Stimulated activated naive CD8-positive, alpha-beta T cell treated with anti-CD3 and anti-CD28 coated beads, Interleukin-15, amount 100 ng/mL, for 72 hours (primary cell): ENCODE results near the gene SLC28A3.

Source experiments
- ATAC-seq: fragments of 150-1000 bp; cut with Tn5 transposase; 2 replicates; pipeline ENCODE4 v1.10.0; 2021; ENCODE audit warnings: mild to moderate bottlenecking, moderate library complexity
- DNase-seq, 2 donors: peaks; one replicate each; pipeline ENCODE4 v3.0.0; 2021 to 2022
- H3K27ac Mint-ChIP-seq, 2 donors: one replicate each; pipeline ENCODE4 v1.8.0; 2022; ENCODE audit warnings: mild to moderate bottlenecking in 2 of 2, mixed read lengths in 2 of 2, moderate library complexity in 2 of 2
- H3K27me3 Mint-ChIP-seq: one replicate; pipeline ENCODE4 v1.8.0; 2022; ENCODE audit warnings: mixed read lengths
- H3K4me1 Mint-ChIP-seq: one replicate; pipeline ENCODE4 v1.8.0; 2022; ENCODE audit warnings: mild to moderate bottlenecking, mixed read lengths
- H3K4me3 Mint-ChIP-seq, 2 donors: one replicate each; pipeline ENCODE4 v1.8.0; 2022; ENCODE audit warnings: mild to moderate bottlenecking in 2 of 2, mixed read lengths in 2 of 2, moderate library complexity in 1 of 2
- H3K9me3 Mint-ChIP-seq, 2 donors: one replicate each; pipeline ENCODE4 v1.8.0; 2022; ENCODE audit warnings: mixed read lengths in 2 of 2

The SLC28A3 gene

GRCh38 chr9:84294241-84294950 is 46.2 kb downstream of the SLC28A3 start:
- H3K4me3 Mint-ChIP-seq = peak overlapping the region in 1 of 2 donors; percentile 80
- H3K27ac Mint-ChIP-seq = peak overlapping the region; percentile 94 to 98
- no peaks in the 10 kb centered on the region for H3K27me3 Mint-ChIP-seq
- peak in 1 of 2 donors; percentile 37 for DNase-seq
- peaks cover 71% of the 10 kb centered on the region for H3K4me1 Mint-ChIP-seq
- ATAC-seq = peak; percentile 33
- peaks cover 5 to 11% of the 10 kb centered on the region in 2 donors for H3K9me3 Mint-ChIP-seq

- H3K4me1 Mint-ChIP-seq = peaks cover 69% of the 10 kb centered on the region
- peaks cover 9% of the 10 kb centered on the region for H3K27me3 Mint-ChIP-seq
- DNase-seq (peak in 1 of 2 donors; percentile 20), ATAC-seq (peak; percentile 29)
- H3K4me3 Mint-ChIP-seq = peak overlapping the region; percentile 80 to 81
- peak overlapping the region; percentile 94 to 99 for H3K27ac Mint-ChIP-seq
- peaks cover 5 to 11% of the 10 kb centered on the region in 2 donors for H3K9me3 Mint-ChIP-seq
Measured at GRCh38 chr9:84293001-84293798, 47.4 kb downstream of the SLC28A3 start.

DNA sequence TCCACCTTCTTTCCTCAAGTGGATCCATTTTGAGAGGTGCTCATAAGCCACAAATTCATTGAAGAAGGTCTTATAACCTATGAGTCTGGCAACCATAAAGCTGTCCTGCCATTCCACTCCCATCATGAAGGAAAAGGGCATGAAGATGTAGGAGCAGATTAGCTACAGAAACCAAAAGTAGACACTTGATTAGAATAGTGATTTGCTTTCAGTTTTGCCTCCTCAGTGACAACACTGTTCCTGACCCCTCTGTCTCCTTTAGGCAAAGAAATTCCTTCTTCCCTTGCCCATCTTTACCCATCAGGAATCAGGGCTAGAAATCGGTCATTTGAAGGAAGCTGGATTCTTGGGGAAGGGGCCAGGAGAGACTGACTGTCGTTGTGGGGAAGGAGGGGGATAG is 55.2 kb downstream of the SLC28A3 start:
- DNase-seq (no peak), ATAC-seq (no peak)
- Mint-ChIP-seq H3K4me1 (peaks cover 20% of the 10 kb centered on the region), H3K27ac (peak overlapping the region; percentile 85 to 93), H3K27me3 (peaks cover 13% of the 10 kb centered on the region), H3K9me3 (no peaks in the 10 kb centered on the region), H3K4me3 (peak overlapping the region; percentile 50 to 74)

- ATAC-seq (no peak), DNase-seq (no peak)
- Mint-ChIP-seq H3K27me3 (peaks cover 9% of the 10 kb centered on the region), H3K27ac (peak overlapping the region in 1 of 2 donors; percentile 74), H3K9me3 (no peaks in the 10 kb centered on the region), H3K4me1 (peaks cover 19% of the 10 kb centered on the region), H3K4me3 (no peak overlapping the region)
Measured at GRCh38 chr9:84283946-84284345, 56.6 kb downstream of the SLC28A3 start.

- ATAC-seq (no peak), DNase-seq (no peak)
- Mint-ChIP-seq H3K4me1 (peaks cover 5% of the 10 kb centered on the region), H3K4me3 (no peak overlapping the region), H3K27me3 (peaks cover 28% of the 10 kb centered on the region), H3K9me3 (no peaks in the 10 kb centered on the region), H3K27ac (no peak overlapping the region)
Measured at GRCh38 chr9:84278130-84278529, 62.4 kb downstream of the SLC28A3 start.

DNA sequence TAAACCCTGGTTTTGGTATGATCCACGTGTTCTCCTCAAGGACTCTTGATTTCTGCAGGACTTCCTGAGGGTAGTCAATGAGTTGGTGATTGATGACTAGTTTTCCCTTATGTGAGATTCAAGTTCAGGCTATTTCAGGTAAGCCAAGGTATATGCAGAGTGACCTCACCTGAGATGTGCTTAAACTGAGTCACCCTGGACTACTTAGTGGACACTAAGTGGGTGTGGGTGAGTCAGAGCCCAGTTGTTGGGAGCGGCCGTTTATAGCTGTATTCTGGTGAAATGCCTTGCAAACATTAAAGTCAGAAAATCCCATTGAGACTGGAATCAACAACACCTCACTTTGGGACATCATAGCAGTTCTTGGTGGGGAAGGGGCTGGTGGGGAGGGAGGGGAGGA is 62.9 kb downstream of the SLC28A3 start:
- no peak overlapping the region for H3K27ac Mint-ChIP-seq
- ATAC-seq = no peak
- H3K9me3 Mint-ChIP-seq = no peaks in the 10 kb centered on the region
- no peak overlapping the region for H3K4me3 Mint-ChIP-seq
- H3K4me1 Mint-ChIP-seq = peaks cover 5% of the 10 kb centered on the region
- no peak for DNase-seq
- peaks cover 32% of the 10 kb centered on the region for H3K27me3 Mint-ChIP-seq

- ATAC-seq = no peak
- Mint-ChIP-seq H3K4me1 (peaks cover 12% of the 10 kb centered on the region), H3K27ac (no peak overlapping the region), H3K27me3 (peaks cover 41% of the 10 kb centered on the region), H3K9me3 (no peaks in the 10 kb centered on the region), H3K4me3 (no peak overlapping the region)
- DNase-seq = no peak
Measured at GRCh38 chr9:84276741-84277140, 63.8 kb downstream of the SLC28A3 start.

DNA sequence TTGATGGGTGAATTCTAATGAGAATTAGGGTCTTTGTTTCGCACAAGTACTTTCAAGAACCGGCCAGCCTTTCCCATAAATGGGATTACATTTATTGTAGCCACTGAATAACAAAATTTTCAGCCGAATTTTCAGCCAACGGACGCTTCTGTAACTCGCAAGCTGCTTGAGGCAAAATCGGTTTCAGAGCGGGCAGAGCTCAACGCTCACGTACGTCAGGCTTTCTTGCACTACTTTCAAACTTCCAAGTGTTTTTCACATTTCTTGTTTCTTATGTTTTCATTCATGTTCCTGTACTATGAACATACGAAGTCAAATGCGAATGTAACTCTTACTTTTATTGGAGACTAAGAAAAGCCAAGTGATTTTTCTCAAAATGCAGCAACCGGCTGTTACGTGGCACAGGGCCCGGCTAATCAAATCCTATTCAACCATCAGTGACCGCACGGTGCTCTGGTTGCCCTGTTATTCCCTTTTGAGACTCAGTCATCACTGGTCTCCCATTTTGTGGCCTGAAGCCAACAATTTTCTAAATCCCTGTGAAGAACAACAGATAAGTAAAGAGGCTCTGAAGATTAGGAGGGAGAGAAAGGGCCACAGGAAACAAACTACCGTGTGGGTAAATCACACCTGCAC is 68.5 kb downstream of the SLC28A3 start:
- Mint-ChIP-seq H3K9me3 (no peaks in the 10 kb centered on the region), H3K27me3 (peaks cover 55% of the 10 kb centered on the region), H3K4me1 (peaks cover 15% of the 10 kb centered on the region), H3K27ac (no peak overlapping the region), H3K4me3 (peak overlapping the region; percentile 84)
- no peak for ATAC-seq
- no peak for DNase-seq

GRCh38 chr9:84271531-84271900 is 69.0 kb downstream of the SLC28A3 start:
- peak; percentile 45 to 62 for DNase-seq
- Mint-ChIP-seq H3K9me3 (no peaks in the 10 kb centered on the region), H3K27ac (peak overlapping the region in 1 of 2 donors; percentile 93), H3K4me3 (peak overlapping the region; percentile 84), H3K27me3 (peaks cover 53% of the 10 kb centered on the region), H3K4me1 (peaks cover 21% of the 10 kb centered on the region)
- peak; percentile 96 for ATAC-seq

DNA sequence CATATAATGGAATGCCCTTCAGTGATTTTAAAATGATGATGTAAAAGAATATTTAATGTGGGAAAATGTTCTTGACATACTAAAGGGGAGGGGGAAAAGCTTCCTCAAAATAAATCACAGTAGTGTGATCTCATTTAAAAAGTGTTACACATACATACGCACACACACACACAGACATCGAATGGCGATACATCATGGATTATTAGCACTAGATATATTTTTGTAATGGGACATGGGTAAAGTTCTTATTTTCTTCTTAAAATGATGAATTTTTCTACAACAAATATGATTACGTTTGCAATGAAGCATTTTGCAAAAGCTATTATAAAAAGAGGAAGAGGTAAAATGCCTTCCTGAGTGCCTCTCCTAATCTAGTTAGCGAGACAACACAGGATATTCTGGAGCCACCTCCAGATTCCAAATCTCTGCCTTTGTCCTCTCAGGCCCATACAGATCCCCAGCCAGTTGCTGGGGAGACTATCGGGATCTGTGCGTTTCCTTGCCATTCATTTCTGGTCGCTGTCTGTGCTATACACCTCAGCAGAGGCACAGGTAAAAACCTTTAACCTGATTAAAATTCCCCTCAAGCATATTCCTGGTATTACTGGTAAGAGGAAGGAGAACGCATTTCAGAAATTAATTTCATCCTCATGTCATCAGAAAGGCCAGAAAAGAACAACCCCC is 69.6 kb downstream of the SLC28A3 start:
- DNase-seq = no peak
- Mint-ChIP-seq H3K4me3 (peak overlapping the region; percentile 84), H3K9me3 (no peaks in the 10 kb centered on the region), H3K27me3 (peaks cover 53% of the 10 kb centered on the region), H3K27ac (peak overlapping the region in 1 of 2 donors; percentile 93), H3K4me1 (peaks cover 26% of the 10 kb centered on the region)
- ATAC-seq = peak; percentile 30

DNA sequence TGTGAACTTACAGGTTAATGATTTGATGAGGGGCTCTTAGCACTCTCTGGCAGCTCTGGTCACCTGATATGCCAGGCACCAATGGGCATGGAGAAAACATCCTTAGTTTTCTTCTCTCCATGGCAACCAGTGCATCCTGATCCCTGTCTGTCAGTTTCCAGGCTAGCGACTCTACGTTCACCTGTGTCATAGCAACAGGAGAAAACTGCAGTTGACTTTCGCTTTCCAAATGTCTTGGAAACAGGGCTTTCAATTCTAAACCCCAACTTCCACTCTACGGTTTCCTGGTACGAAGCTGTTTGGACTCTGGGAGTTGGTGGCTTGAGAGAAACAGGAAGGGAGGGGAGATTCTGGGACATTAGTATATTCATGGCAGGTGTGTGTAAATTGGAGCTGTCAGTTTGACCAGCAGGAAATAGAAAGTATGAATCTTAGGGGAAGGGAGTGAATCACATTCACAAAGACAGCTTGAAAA is 74.4 kb downstream of the SLC28A3 start:
- peak; percentile 52 for ATAC-seq

DNA sequence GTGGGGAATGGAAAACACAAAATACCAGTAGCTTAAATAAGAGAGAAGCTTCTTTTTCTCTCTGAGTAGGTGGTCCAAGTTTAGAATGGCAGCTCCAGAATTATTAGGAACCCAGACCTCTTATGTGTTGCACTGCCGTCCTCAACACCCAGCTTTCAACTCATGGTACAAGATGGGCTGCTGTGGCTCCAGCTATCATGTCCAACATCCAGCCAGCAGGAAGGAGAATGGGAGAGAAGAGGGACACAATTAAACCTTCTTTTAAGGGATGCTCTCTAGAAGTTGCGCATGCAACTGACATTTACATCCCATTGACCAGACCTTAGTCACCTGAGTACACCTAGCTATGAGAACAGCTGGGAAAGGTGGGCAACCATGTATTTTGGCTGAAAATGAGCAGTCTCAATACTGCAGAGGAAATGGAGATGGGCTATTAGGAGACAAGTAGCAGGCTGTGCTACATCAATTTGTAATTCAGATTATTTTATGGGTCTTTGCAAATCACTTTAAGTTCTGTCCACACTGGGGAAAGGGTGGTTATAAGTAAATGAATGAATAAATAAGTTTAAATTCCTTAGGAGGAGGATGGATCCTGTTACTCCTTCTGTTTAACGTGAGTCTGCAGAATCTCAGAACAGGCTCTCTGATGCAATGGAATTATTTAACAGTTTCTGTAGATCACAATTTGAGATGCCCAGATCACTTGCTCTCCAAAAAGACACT is 76.1 kb downstream of the SLC28A3 start:
- peaks cover 13% of the 10 kb centered on the region for H3K4me1 Mint-ChIP-seq
- peaks cover 19% of the 10 kb centered on the region for H3K27me3 Mint-ChIP-seq
- peak overlapping the region in 1 of 2 donors; percentile 27 for H3K27ac Mint-ChIP-seq
- DNase-seq = no peak
- no peak for ATAC-seq
- H3K4me3 Mint-ChIP-seq = no peak overlapping the region
- H3K9me3 Mint-ChIP-seq = no peaks in the 10 kb centered on the region

More for the DNA sequence above, 74.4 kb downstream of the SLC28A3 start:
- H3K27me3 Mint-ChIP-seq = peaks cover 22% of the 10 kb centered on the region
- peak overlapping the region in 1 of 2 donors; percentile 83 for H3K27ac Mint-ChIP-seq
- DNase-seq = peak; percentile 7 to 23
- H3K4me3 Mint-ChIP-seq = peak overlapping the region; percentile 72 to 75
- H3K4me1 Mint-ChIP-seq = peaks cover 15% of the 10 kb centered on the region
- no peaks in the 10 kb centered on the region for H3K9me3 Mint-ChIP-seq

DNA sequence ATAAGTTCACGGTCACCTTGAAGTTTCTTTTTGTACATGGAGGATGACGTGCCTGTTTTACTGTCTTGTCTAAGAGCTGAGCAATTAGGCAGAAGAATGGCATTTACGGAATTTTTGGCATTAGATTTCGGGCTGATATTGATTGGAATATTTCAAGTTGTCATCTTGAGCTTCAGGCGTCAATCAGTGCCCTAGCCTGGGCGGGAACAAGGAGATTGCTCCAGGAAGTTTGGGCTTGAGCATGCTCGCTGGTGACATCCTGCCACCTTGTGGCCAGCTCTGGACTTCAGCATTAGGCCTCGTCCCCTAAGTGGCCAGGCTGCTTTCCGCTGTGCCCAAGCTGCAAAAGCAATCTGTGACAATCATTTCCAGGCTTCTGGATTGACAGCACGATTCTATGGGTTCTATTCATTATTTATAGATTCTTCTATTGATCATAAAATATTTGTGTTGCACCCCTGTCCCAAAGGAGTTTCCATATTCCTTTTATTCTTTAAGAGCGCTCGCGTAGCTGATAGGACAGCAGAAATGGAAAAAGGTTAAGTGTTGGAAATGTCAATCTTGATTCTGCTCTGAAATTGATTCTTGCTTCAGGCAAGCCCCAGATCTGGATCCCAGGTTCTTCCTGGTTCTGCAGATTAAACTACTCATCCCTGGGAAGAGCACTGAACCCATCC is 79.3 kb downstream of the SLC28A3 start:
- DNase-seq (peak; percentile 33 to 51), ATAC-seq (peak; percentile 67)
- Mint-ChIP-seq H3K4me3 (no peak overlapping the region), H3K27ac (no peak overlapping the region), H3K4me1 (peaks cover 4% of the 10 kb centered on the region), H3K9me3 (no peaks in the 10 kb centered on the region), H3K27me3 (peaks cover 21% of the 10 kb centered on the region)

GRCh38 chr9:84258371-84258770 is 82.2 kb downstream of the SLC28A3 start:
- H3K9me3 Mint-ChIP-seq = no peaks in the 10 kb centered on the region
- H3K4me3 Mint-ChIP-seq = no peak overlapping the region
- H3K27me3 Mint-ChIP-seq = peaks cover 21% of the 10 kb centered on the region
- no peak overlapping the region for H3K27ac Mint-ChIP-seq
- DNase-seq (no peak), ATAC-seq (no peak)
- H3K4me1 Mint-ChIP-seq = no peaks in the 10 kb centered on the region
